Measurements from ENCODE around the gene CD96. TPM values are rescaled to one million over a fixed set of nuclear protein-coding genes. Genes with fewer than 3 reads are reported as not detected.
A peak's percentile ranks its signal among the peaks of the same experiment; 100 is the strongest.
"Not testable (repeated sequence)": the region's sequence is repeated elsewhere in the genome, so short reads cannot be mapped to it uniquely, and the experiment has no call there.

The CD96 gene
- total and polyA plus RNA-seq, 2 donors (not counting 3 experiments of a cell fraction or from before 2014, with no cell fraction given): not detected

DNA sequence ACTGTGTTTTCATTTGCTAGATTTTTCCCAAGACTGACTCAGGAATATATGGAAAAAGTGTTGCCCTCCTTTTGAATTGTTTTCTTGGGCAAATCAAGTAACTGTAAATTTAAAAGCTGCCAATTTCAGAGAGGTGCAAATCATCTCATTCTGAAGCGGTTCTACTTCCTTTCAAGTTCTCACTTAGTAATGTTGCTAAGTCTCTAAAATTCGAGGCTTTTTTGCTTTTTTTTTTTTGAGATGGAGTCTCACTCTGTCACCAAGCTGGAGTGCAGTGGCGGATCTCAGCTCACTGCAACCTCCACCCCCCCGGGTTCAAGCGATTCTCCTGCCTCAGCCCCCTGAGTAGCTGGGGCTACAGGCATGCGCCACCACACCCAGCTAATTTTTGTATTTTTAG lies 130.5 kb downstream of the CD96 start:
- peaks cover 51% of the 10 kb centered on the region for H3K4me1 ChIP-seq (ENCODE audit: control insufficient read depth, extremely low read depth, insufficient read depth, low read length)
- H3K4me3 ChIP-seq (replicated peaks in 1 of 3; ENCODE audit: insufficient read depth in 1 of 3, low read depth in 1 of 3, low read length in 3 of 3); POLR2A ChIA-PET; intact Hi-C loops (cut with micrococcal nuclease); H3K9me1 ChIP-seq (replicated peaks; ENCODE audit: control insufficient read depth, extremely low read depth, insufficient read depth, low read length); BruUV-seq (replicated peaks); H3K36me3 ChIP-seq (ENCODE audit: control insufficient read depth in 2 of 2, extremely low read depth in 1 of 2, insufficient read depth in 2 of 2, low read length in 2 of 2); FAIRE-seq; H2AFZ ChIP-seq (ENCODE audit: low read depth, low read length); H3K9ac ChIP-seq (replicated peaks; ENCODE audit: extremely low read depth, insufficient read depth, low read length); DNase-seq (ENCODE audit: low read depth, low spot score); dilution Hi-C loops (cut with MboI; ENCODE audit: extremely low pct_ligation_motif_present, low sequenced_read_pairs); H3K27me3 ChIP-seq (ENCODE audit: control insufficient read depth in 2 of 2, insufficient read depth in 2 of 2, low read length in 2 of 2); H3K9me3 ChIP-seq (replicated peaks; ENCODE audit: control insufficient read depth, insufficient read depth, low read length); H4K20me1 ChIP-seq (replicated peaks; ENCODE audit: control insufficient read depth, extremely low read depth, insufficient read depth, low read length); H3K27ac ChIP-seq (ENCODE audit: insufficient read depth, low read depth, low read length); H3K4me2 ChIP-seq (ENCODE audit: insufficient read depth, low read length); H3K79me2 ChIP-seq (ENCODE audit: control insufficient read depth, insufficient read depth, low read length): not testable (repeated sequence)
- CTCF ChIA-PET: interaction anchor here (1.1 to 1.2 kb wide), 2 partner anchors 36 to 439 kb away, joined by 3 read pairs; no protein-coding TSS in a partner anchor

DNA sequence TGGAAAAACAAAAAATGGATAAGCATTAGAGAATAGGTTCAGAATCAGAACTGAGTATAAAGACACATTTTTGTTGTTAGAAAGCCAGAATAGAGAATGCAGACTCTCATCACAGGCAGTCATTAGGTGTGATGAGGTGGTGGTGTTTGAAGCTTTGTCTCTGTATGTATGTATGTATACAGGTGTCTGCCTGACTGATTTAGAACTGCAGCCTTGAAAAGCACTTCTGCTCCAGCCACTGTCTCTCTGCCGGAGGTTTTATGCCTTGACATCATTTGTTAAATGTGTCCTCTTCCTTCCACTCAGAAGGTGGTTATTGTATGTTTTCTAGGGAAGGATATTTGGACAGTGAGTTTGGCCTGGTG lies 133.8 kb downstream of the CD96 start:
- Histone ChIP-seq H3K36me3 (ENCODE audit: control insufficient read depth in 2 of 2, extremely low read depth in 1 of 2, insufficient read depth in 2 of 2, low read length in 2 of 2) (no peaks in the 10 kb centered on the region), H3K4me2 (ENCODE audit: insufficient read depth, low read length) (peak overlapping the region; percentile 73), H3K9me3 (replicated peaks; ENCODE audit: control insufficient read depth, insufficient read depth, low read length) (no peaks in the 10 kb centered on the region), H3K27me3 (ENCODE audit: control insufficient read depth in 2 of 2, insufficient read depth in 2 of 2, low read length in 2 of 2) (no peaks in the 10 kb centered on the region), H2AFZ (ENCODE audit: low read depth, low read length) (peak overlapping the region; percentile 30), H3K79me2 (ENCODE audit: control insufficient read depth, insufficient read depth, low read length) (no peaks in the 10 kb centered on the region), H3K9ac (replicated peaks; ENCODE audit: extremely low read depth, insufficient read depth, low read length) (peak overlapping the region; percentile 14), H3K9me1 (replicated peaks; ENCODE audit: control insufficient read depth, extremely low read depth, insufficient read depth, low read length) (no peaks in the 10 kb centered on the region), H3K4me3 (replicated peaks in 1 of 3; ENCODE audit: insufficient read depth in 1 of 3, low read depth in 1 of 3, low read length in 3 of 3) (peak overlapping the region in 2 of 3 experiments; percentile 18 to 80), H3K27ac (ENCODE audit: insufficient read depth, low read depth, low read length) (peak overlapping the region; percentile 57), H4K20me1 (replicated peaks; ENCODE audit: control insufficient read depth, extremely low read depth, insufficient read depth, low read length) (no peaks in the 10 kb centered on the region), H3K4me1 (ENCODE audit: control insufficient read depth, extremely low read depth, insufficient read depth, low read length) (peaks cover 30% of the 10 kb centered on the region)
- DNase-seq (ENCODE audit: low read depth, low spot score): no peak
- dilution Hi-C loops (cut with MboI; ENCODE audit: extremely low pct_ligation_motif_present, low sequenced_read_pairs) (no loop called here), intact Hi-C loops (cut with micrococcal nuclease) (no loop called here)
- no TSS peak for BruUV-seq (replicated peaks)
- ChIA-PET POLR2A (no interaction called here), CTCF (interaction anchor here (1.9 kb wide), 1 partner anchor 42 kb away, joined by 8 read pairs; no protein-coding TSS in a partner anchor)
- TF ChIP-seq MYC (IDR thresholded peaks at IDR 0.05; ENCODE audit: low read depth, low read length) (no peak), FOS (IDR thresholded peaks at IDR 0.05; ENCODE audit: borderline replicate concordance, insufficient read depth, low read length) (no peak), CTCF (IDR thresholded peaks at IDR 0.05; ENCODE audit: extremely low read depth in 1 of 2, insufficient read depth in 1 of 2, low read depth in 1 of 2, low read length in 2 of 2) (no peak), GATA2 (IDR thresholded peaks at IDR 0.05; ENCODE audit: insufficient read depth, insufficient read length, low read depth, low read length) (no peak), POLR2AphosphoS5 (IDR thresholded peaks at IDR 0.05; ENCODE audit: insufficient read depth, low read depth, low read length) (no peak), EZH2 (IDR thresholded peaks at IDR 0.05; ENCODE audit: borderline replicate concordance, low read depth, low read length, severe bottlenecking) (no peak), POLR2A (IDR thresholded peaks at IDR 0.05; ENCODE audit: low read depth, low read length) (no peak), JUN (IDR thresholded peaks at IDR 0.05; ENCODE audit: borderline replicate concordance, insufficient read depth, insufficient read length, low read depth) (no peak), MAX (IDR thresholded peaks at IDR 0.05; ENCODE audit: insufficient read depth, insufficient read length) (no peak)
- FAIRE-seq: no peak

Data from endothelial cell of umbilical vein (primary cell).